Liver (tissue), 9 donors: ENCODE measurements around the gene THUMPD2. TPM values are rescaled to one million over a fixed set of nuclear protein-coding genes. Genes with fewer than 3 reads are reported as not detected.

Experiments used
- DNase-seq: peaks from one replicate; pipeline ENCODE4 v3.0.0-alpha.2; 2017; ENCODE audit warnings: low spot score
- H3K27ac ChIP-seq, 2 donors: one replicate each; pipeline ENCODE4 v1.7.0; 2013; ENCODE audit warnings: inconsistent platforms in 2 of 2, low read length in 2 of 2, control low read depth in 1 of 2, low read depth in 1 of 2, mild to moderate bottlenecking in 1 of 2
- H3K27me3 ChIP-seq, 4 donors: one replicate each; pipeline versions ENCODE4 v1.6.1 to v1.7.0; 2013; ENCODE audit warnings: low read length in 3 of 4, inconsistent platforms in 1 of 4, mild to moderate bottlenecking in 1 of 4, moderate library complexity in 1 of 4; ENCODE audit not compliant: control insufficient read depth in 4 of 4, insufficient read depth in 4 of 4
- H3K36me3 ChIP-seq, 4 donors: one replicate each; pipeline versions ENCODE4 v1.6.1 to v1.7.0; 2013; ENCODE audit warnings: low read length in 3 of 4, mild to moderate bottlenecking in 3 of 4, low read depth in 1 of 4, moderate library complexity in 1 of 4; ENCODE audit not compliant: control insufficient read depth in 4 of 4, insufficient read depth in 3 of 4
- H3K4me1 ChIP-seq, 4 donors: one replicate each; pipeline versions ENCODE4 v1.6.1 to v1.7.0; 2013; ENCODE audit warnings: low read length in 3 of 4, mild to moderate bottlenecking in 3 of 4, moderate library complexity in 1 of 4; ENCODE audit not compliant: control insufficient read depth in 4 of 4, insufficient read depth in 4 of 4
- H3K4me3 ChIP-seq, 3 donors: one replicate each; pipeline versions ENCODE4 v1.6.1 to v1.7.0; 2013; ENCODE audit warnings: low read length in 3 of 3, control low read depth in 1 of 3, low read depth in 1 of 3, mild to moderate bottlenecking in 1 of 3
- H3K9ac ChIP-seq, 2 donors: one replicate each; pipeline ENCODE4 v1.7.0; 2013; ENCODE audit warnings: low read length in 2 of 2, mild to moderate bottlenecking in 2 of 2, moderate library complexity in 2 of 2, control low read depth in 1 of 2, low read depth in 1 of 2
- H3K9me3 ChIP-seq, 4 donors: one replicate each; pipeline versions ENCODE4 v1.6.1 to v1.7.0; 2013; ENCODE audit warnings: low read length in 3 of 4; ENCODE audit not compliant: control insufficient read depth in 4 of 4
- FOXA1 ChIP-seq: IDR thresholded peaks from 2 replicates; pipeline ENCODE4 v1.6.1; 2016; ENCODE audit warnings: antibody characterized with exemption
- FOXA2 ChIP-seq: IDR thresholded peaks from 2 replicates; pipeline ENCODE4 v1.6.1; 2016; ENCODE audit warnings: antibody characterized with exemption
- HNF4A ChIP-seq, 2 donors: conservative IDR thresholded peaks; 2 replicates each; pipeline ENCODE4 v1.6.1; 2016; ENCODE audit warnings: antibody characterized with exemption in 2 of 2, mild to moderate bottlenecking in 2 of 2
- HNF4G ChIP-seq: IDR thresholded peaks from 2 replicates; pipeline ENCODE4 v1.6.1; 2016; ENCODE audit warnings: antibody characterized with exemption
- JUND ChIP-seq, 2 donors: IDR thresholded peaks; 2 replicates each; pipeline ENCODE4 v1.6.1; 2016; ENCODE audit warnings: antibody characterized with exemption in 2 of 2
- NR2F2 ChIP-seq: IDR thresholded peaks from 2 replicates; pipeline ENCODE4 v1.6.1; 2016; ENCODE audit warnings: antibody characterized with exemption
- RAD21 ChIP-seq, 2 donors: IDR thresholded peaks; 2 replicates each; pipeline ENCODE4 v1.6.1; 2016; ENCODE audit warnings: antibody characterized with exemption in 2 of 2, mild to moderate bottlenecking in 2 of 2
- RXRA ChIP-seq, 2 donors: IDR thresholded peaks; 2 replicates each; pipeline ENCODE4 v1.6.1; 2017 to 2018; ENCODE audit warnings: antibody characterized with exemption in 2 of 2, mild to moderate bottlenecking in 1 of 2
- SP1 ChIP-seq: IDR thresholded peaks from 2 replicates; pipeline ENCODE4 v1.6.1; 2018; ENCODE audit warnings: antibody characterized with exemption, mild to moderate bottlenecking
- YY1 ChIP-seq: IDR thresholded peaks from 2 replicates; pipeline ENCODE4 v1.6.1; 2016; ENCODE audit warnings: antibody characterized with exemption, mild to moderate bottlenecking
- WGBS: extraction: QIAGEN DNeasy Blood & Tissue Kit; methylation state at CpG from one replicate; pipeline ENCODE4 v1.1.7; 2013; 5-methylcytosine and 5-hydroxymethylcytosine counted together
- polyA plus RNA-seq, 2 donors: library from polyadenylated mRNA; stranded (reverse) in 1 of 2; unstranded in 1 of 2; fragments of 200-250 nt in 1 of 2; fragments of >200 nt in 1 of 2; fragmentation: Nextera tagmentation in 1 of 2; extraction: Ambion mirVana in 1 of 2; gene quantifications; one replicate each; pipeline versions ENCODE4 v1.2.1 to v1.2.3, GENCODE V29; 2013 to 2015
- total RNA-seq, 2 donors: library from RNA; depleted of rRNA; stranded (reverse); fragments of >200 nt; gene quantifications; one replicate each; pipeline ENCODE4 v1.2.3, GENCODE V29; 2014
- TF ChIP-seq, protein P1 (sequence below): IDR thresholded peaks from 2 replicates; pipeline ENCODE4 v1.6.1; 2016; ENCODE audit warnings: antibody characterized with exemption, mild to moderate bottlenecking
- TF ChIP-seq, protein P2 (sequence below): fragments of 150-350 bp; IDR thresholded peaks from 2 replicates; pipeline ENCODE4 v1.5.1; 2017; ENCODE audit warnings: improper control_type of control experiment, low read depth, low read length; ENCODE audit not compliant: missing input control
- TF ChIP-seq, protein P3 (sequence below): IDR thresholded peaks from 2 replicates; pipeline ENCODE4 v1.6.1; 2016; ENCODE audit warnings: antibody characterized with exemption
- TF ChIP-seq, protein P4 (sequence below): IDR thresholded peaks from 2 replicates; pipeline ENCODE4 v1.6.1; 2016; ENCODE audit warnings: antibody characterized with exemption
- TF ChIP-seq, protein P5 (sequence below): IDR thresholded peaks from 2 replicates; pipeline ENCODE4 v1.6.1; 2016; ENCODE audit warnings: antibody characterized with exemption
- donor health status: healthy.
- donor health status: healthy.
- donor health status: healthy.
- donor health status: healthy.
- donor health status: healthy.

Gene THUMPD2
- total and polyA plus RNA-seq, 4 donors = 2.2 to 5.9 (median 5.0) TPM

DNA sequence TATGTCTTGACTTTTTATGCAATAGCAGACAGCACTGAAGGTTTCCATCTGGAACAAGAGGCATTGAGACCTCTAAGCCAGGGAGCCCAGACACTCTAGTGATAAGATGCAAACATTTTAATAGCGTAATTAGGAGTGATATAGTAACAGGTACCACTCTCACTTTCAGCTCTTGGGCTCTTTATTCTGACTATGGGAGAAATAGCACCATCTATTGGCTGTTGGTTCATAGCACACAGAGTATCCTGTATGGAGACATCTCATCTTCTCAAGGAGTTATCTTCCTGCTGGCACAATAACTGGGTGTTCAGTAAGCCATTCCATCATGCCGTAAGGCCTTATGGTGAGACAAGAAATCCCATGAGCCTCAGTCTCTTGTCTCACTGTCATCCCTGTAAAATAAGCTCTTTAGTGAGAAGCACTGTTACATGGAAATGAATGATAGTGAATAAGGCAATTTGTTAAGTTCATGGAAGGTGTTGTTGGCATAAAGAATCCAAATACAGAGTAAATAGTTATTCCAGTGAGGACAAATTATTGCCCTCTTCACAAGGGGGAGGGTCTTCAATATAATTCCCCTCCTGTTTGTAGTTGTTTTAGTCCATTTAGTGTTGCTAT, 48.3 kb downstream of the THUMPD2 start:
- Histone ChIP-seq H3K4me3 (no peak overlapping the region), H3K9me3 (no peaks in the 10 kb centered on the region), H3K27me3 (no peaks in the 10 kb centered on the region), H3K36me3 (peaks cover 0 to 12% (median 2%) of the 10 kb centered on the region in 4 donors), H3K4me1 (no peaks in the 10 kb centered on the region), H3K27ac (no peak overlapping the region), H3K9ac (no peak overlapping the region)
- TF ChIP-seq YY1 (no peak), FOXA1 (no peak), RAD21 (IDR thresholded peaks at IDR 0.05) (peak; percentile 61 to 70), HNF4G (no peak), RXRA (IDR thresholded peaks at IDR 0.05) (no peak), HNF4A (conservative IDR thresholded peaks at IDR 0.05) (no peak), NR2F2 (no peak), JUND (IDR thresholded peaks at IDR 0.05) (no peak), SP1 (no peak)
- TF ChIP-seq, protein P1, sequence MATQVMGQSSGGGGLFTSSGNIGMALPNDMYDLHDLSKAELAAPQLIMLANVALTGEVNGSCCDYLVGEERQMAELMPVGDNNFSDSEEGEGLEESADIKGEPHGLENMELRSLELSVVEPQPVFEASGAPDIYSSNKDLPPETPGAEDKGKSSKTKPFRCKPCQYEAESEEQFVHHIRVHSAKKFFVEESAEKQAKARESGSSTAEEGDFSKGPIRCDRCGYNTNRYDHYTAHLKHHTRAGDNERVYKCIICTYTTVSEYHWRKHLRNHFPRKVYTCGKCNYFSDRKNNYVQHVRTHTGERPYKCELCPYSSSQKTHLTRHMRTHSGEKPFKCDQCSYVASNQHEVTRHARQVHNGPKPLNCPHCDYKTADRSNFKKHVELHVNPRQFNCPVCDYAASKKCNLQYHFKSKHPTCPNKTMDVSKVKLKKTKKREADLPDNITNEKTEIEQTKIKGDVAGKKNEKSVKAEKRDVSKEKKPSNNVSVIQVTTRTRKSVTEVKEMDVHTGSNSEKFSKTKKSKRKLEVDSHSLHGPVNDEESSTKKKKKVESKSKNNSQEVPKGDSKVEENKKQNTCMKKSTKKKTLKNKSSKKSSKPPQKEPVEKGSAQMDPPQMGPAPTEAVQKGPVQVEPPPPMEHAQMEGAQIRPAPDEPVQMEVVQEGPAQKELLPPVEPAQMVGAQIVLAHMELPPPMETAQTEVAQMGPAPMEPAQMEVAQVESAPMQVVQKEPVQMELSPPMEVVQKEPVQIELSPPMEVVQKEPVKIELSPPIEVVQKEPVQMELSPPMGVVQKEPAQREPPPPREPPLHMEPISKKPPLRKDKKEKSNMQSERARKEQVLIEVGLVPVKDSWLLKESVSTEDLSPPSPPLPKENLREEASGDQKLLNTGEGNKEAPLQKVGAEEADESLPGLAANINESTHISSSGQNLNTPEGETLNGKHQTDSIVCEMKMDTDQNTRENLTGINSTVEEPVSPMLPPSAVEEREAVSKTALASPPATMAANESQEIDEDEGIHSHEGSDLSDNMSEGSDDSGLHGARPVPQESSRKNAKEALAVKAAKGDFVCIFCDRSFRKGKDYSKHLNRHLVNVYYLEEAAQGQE = no peak
- TF ChIP-seq, protein P2, sequence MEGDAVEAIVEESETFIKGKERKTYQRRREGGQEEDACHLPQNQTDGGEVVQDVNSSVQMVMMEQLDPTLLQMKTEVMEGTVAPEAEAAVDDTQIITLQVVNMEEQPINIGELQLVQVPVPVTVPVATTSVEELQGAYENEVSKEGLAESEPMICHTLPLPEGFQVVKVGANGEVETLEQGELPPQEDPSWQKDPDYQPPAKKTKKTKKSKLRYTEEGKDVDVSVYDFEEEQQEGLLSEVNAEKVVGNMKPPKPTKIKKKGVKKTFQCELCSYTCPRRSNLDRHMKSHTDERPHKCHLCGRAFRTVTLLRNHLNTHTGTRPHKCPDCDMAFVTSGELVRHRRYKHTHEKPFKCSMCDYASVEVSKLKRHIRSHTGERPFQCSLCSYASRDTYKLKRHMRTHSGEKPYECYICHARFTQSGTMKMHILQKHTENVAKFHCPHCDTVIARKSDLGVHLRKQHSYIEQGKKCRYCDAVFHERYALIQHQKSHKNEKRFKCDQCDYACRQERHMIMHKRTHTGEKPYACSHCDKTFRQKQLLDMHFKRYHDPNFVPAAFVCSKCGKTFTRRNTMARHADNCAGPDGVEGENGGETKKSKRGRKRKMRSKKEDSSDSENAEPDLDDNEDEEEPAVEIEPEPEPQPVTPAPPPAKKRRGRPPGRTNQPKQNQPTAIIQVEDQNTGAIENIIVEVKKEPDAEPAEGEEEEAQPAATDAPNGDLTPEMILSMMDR = peak; percentile 49
- TF ChIP-seq, protein P3, sequence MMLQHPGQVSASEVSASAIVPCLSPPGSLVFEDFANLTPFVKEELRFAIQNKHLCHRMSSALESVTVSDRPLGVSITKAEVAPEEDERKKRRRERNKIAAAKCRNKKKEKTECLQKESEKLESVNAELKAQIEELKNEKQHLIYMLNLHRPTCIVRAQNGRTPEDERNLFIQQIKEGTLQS = no peak
- TF ChIP-seq, protein P4, sequence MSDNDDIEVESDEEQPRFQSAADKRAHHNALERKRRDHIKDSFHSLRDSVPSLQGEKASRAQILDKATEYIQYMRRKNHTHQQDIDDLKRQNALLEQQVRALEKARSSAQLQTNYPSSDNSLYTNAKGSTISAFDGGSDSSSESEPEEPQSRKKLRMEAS = no peak
- TF ChIP-seq, protein P5, sequence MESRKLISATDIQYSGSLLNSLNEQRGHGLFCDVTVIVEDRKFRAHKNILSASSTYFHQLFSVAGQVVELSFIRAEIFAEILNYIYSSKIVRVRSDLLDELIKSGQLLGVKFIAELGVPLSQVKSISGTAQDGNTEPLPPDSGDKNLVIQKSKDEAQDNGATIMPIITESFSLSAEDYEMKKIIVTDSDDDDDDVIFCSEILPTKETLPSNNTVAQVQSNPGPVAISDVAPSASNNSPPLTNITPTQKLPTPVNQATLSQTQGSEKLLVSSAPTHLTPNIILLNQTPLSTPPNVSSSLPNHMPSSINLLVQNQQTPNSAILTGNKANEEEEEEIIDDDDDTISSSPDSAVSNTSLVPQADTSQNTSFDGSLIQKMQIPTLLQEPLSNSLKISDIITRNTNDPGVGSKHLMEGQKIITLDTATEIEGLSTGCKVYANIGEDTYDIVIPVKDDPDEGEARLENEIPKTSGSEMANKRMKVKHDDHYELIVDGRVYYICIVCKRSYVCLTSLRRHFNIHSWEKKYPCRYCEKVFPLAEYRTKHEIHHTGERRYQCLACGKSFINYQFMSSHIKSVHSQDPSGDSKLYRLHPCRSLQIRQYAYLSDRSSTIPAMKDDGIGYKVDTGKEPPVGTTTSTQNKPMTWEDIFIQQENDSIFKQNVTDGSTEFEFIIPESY = no peak
- WGBS = 96% methylated on average over 2 of the region's 2 CpGs
- DNase-seq = no peak

DNA sequence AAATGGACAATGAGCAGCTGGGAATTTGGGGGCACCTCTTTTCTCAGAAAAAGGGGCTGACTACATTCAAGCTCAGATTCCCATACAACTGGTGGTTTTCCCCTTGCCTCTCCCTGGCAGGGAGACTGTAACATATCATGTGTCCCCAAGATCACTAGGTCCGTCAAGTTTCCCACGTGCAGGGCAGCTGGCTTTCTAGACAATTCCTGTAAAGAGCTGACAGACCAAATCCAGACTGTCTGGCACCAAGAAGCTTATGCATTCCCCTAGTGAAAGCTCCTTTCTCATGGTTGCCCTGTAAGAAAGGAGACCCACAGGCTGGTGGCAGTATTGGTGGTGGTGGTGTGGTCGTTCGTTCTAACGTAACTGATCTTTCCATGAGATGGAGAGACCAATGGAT, 48.8 kb downstream of the THUMPD2 start:
- H3K4me1 ChIP-seq = no peaks in the 10 kb centered on the region
- WGBS = 86% methylated on average over 5 of the region's 5 CpGs
- TF ChIP-seq FOXA2 (no peak), HNF4G (no peak)
- TF ChIP-seq, protein P5 = no peak
- TF ChIP-seq, protein P2 = no peak
- TF ChIP-seq, protein P3 = no peak
- DNase-seq = no peak
- H3K27me3 ChIP-seq = no peaks in the 10 kb centered on the region
- H3K36me3 ChIP-seq = peaks cover 0 to 7% (median 2%) of the 10 kb centered on the region in 4 donors
- H3K4me3 ChIP-seq = no peak overlapping the region
- no peak overlapping the region for H3K27ac ChIP-seq
- no peak overlapping the region for H3K9ac ChIP-seq
- H3K9me3 ChIP-seq = no peaks in the 10 kb centered on the region
